ENCODE measurements around the gene NCKAP5. TPM values are rescaled to one million over a fixed set of nuclear protein-coding genes. Genes with fewer than 3 reads are reported as not detected.

NCKAP5 gene
- total RNA-seq, 1 experiment from 2014 or later: 3.2 TPM

DNA sequence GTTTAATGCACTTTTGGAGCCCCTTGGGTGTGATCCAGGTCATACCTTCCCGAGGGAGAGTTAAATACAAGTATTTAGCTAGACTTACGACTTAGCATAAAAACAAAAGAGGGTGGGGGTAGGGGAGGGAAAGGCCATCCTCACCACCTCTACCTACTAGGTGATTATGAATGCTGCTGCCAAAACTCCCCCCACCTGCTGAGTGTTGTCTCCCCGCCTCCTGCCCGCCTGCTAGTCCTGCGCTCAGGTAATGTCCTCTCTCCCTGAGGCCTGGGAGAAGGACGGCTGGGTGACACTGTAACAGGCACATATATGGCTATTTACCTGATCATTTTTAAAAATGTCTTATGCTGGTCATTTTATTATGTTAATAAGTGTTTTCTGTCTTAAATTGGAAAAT, 3.0 kb upstream of the NCKAP5 start:
- intact Hi-C loops (cut with micrococcal nuclease): no loop called here
- Histone ChIP-seq H4K20me1 (ENCODE audit: low read length) (no peaks in the 10 kb centered on the region), H3K27ac (ENCODE audit: low read length) (no peak overlapping the region), H3K9me3 (ENCODE audit: low read length) (no peaks in the 10 kb centered on the region), H3K79me2 (ENCODE audit: low read length) (0 out of 2 replicates have a peak, but pooled peaks cover 6% of the 10 kb centered on the region), H3K9ac (ENCODE audit: low read length) (no peak overlapping the region), H3K4me3 (ENCODE audit: low read length) (no peak overlapping the region), H3K4me2 (ENCODE audit: low read length) (no peak overlapping the region), H3K36me3 (ENCODE audit: low read depth, low read length) (no peaks in the 10 kb centered on the region), H3K4me1 (ENCODE audit: insufficient read depth, low read length) (peaks cover 55% of the 10 kb centered on the region), H2AFZ (ENCODE audit: low read length) (no peak overlapping the region), H3K9me2 (replicated peaks; ENCODE audit: low read length) (no peaks in the 10 kb centered on the region), H3F3A (ENCODE audit: low read length, unreplicated experiment) (no peaks in the 10 kb centered on the region), H3K27me3 (ENCODE audit: low read length) (no peaks in the 10 kb centered on the region)
- BruUV-seq (replicated peaks): no TSS peak
- TF ChIP-seq EZH2 (IDR thresholded peaks at IDR 0.05; ENCODE audit: low read length, unreplicated experiment) (no peak), EZH2phosphoT487 (IDR thresholded peaks at IDR 0.05; ENCODE audit: borderline replicate concordance, low read length) (no peak)
- TF ChIP-seq, protein P1, sequence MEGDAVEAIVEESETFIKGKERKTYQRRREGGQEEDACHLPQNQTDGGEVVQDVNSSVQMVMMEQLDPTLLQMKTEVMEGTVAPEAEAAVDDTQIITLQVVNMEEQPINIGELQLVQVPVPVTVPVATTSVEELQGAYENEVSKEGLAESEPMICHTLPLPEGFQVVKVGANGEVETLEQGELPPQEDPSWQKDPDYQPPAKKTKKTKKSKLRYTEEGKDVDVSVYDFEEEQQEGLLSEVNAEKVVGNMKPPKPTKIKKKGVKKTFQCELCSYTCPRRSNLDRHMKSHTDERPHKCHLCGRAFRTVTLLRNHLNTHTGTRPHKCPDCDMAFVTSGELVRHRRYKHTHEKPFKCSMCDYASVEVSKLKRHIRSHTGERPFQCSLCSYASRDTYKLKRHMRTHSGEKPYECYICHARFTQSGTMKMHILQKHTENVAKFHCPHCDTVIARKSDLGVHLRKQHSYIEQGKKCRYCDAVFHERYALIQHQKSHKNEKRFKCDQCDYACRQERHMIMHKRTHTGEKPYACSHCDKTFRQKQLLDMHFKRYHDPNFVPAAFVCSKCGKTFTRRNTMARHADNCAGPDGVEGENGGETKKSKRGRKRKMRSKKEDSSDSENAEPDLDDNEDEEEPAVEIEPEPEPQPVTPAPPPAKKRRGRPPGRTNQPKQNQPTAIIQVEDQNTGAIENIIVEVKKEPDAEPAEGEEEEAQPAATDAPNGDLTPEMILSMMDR (conservative IDR thresholded peaks at IDR 0.05; ENCODE audit: low read depth, low read length): no peak
- ChIA-PET CTCF (no interaction called here), POLR2A (ENCODE audit: unreplicated experiment) (no interaction called here)
- no peak for ATAC-seq
- no peak for DNase-seq

- Histone ChIP-seq H3K27ac (ENCODE audit: low read length) (no peak overlapping the region), H3K9me2 (replicated peaks; ENCODE audit: low read length) (no peaks in the 10 kb centered on the region), H3K36me3 (ENCODE audit: low read depth, low read length) (no peaks in the 10 kb centered on the region), H3K9ac (ENCODE audit: low read length) (no peak overlapping the region), H3K79me2 (ENCODE audit: low read length) (0 out of 2 replicates have a peak, but pooled peaks cover 7% of the 10 kb centered on the region), H3K4me2 (ENCODE audit: low read length) (no peak overlapping the region), H3K27me3 (ENCODE audit: low read length) (no peaks in the 10 kb centered on the region), H4K20me1 (ENCODE audit: low read length) (no peaks in the 10 kb centered on the region), H2AFZ (ENCODE audit: low read length) (no peak overlapping the region), H3K4me1 (ENCODE audit: insufficient read depth, low read length) (peaks cover 52% of the 10 kb centered on the region), H3F3A (ENCODE audit: low read length, unreplicated experiment) (no peaks in the 10 kb centered on the region), H3K9me3 (ENCODE audit: low read length) (no peaks in the 10 kb centered on the region), H3K4me3 (ENCODE audit: low read length) (no peak overlapping the region)
- no peak for DNase-seq
- CTCF ChIA-PET: no interaction called here
- POLR2A ChIA-PET (ENCODE audit: unreplicated experiment): no interaction called here
- intact Hi-C loops (cut with micrococcal nuclease): no loop called here
- TF ChIP-seq, protein P1 (conservative IDR thresholded peaks at IDR 0.05; ENCODE audit: low read depth, low read length): no peak
- TF ChIP-seq EZH2phosphoT487 (IDR thresholded peaks at IDR 0.05; ENCODE audit: borderline replicate concordance, low read length) (no peak), EZH2 (IDR thresholded peaks at IDR 0.05; ENCODE audit: low read length, unreplicated experiment) (no peak)
- no peak for ATAC-seq
- BruUV-seq (replicated peaks): no TSS peak
Observed at GRCh38 chr2:133570542-133570941, 2.3 kb upstream of the NCKAP5 start.

GRCh38 chr2:133569286-133569830, 1.1 kb upstream of the NCKAP5 start:
- no peak for ATAC-seq
- POLR2A ChIA-PET (ENCODE audit: unreplicated experiment): no interaction called here

More at GRCh38 chr2:133569286-133569830, 1.1 kb upstream of the NCKAP5 start:
- Histone ChIP-seq H3K79me2 (ENCODE audit: low read length) (0 out of 2 replicates have a peak, but pooled peaks cover 7% of the 10 kb centered on the region), H3K27ac (ENCODE audit: low read length) (no peak overlapping the region), H3K9me3 (ENCODE audit: low read length) (no peaks in the 10 kb centered on the region), H3K9ac (ENCODE audit: low read length) (no peak overlapping the region), H3K27me3 (ENCODE audit: low read length) (no peaks in the 10 kb centered on the region), H3K4me3 (ENCODE audit: low read length) (no peak overlapping the region), H2AFZ (ENCODE audit: low read length) (no peak overlapping the region), H3K4me2 (ENCODE audit: low read length) (no peak overlapping the region), H4K20me1 (ENCODE audit: low read length) (no peaks in the 10 kb centered on the region), H3K4me1 (ENCODE audit: insufficient read depth, low read length) (peaks cover 40% of the 10 kb centered on the region), H3K9me2 (replicated peaks; ENCODE audit: low read length) (no peaks in the 10 kb centered on the region), H3K36me3 (ENCODE audit: low read depth, low read length) (no peaks in the 10 kb centered on the region), H3F3A (ENCODE audit: low read length, unreplicated experiment) (no peaks in the 10 kb centered on the region)
- no TSS peak for BruUV-seq (replicated peaks)
- TF ChIP-seq EZH2 (IDR thresholded peaks at IDR 0.05; ENCODE audit: low read length, unreplicated experiment) (no peak), EZH2phosphoT487 (IDR thresholded peaks at IDR 0.05; ENCODE audit: borderline replicate concordance, low read length) (no peak)
- TF ChIP-seq, protein P1 (conservative IDR thresholded peaks at IDR 0.05; ENCODE audit: low read depth, low read length): no peak
- intact Hi-C loops (cut with micrococcal nuclease): loop anchor here (2.0 to 10.0 kb wide), 4 partner anchors 207 to 1305 kb away; partner anchors contain the start of gene LYPD1
- no peak for DNase-seq
- CTCF ChIA-PET: interaction anchor here (0.6 kb wide), 1 partner anchor 111 kb away, joined by 5 read pairs; no protein-coding TSS in a partner anchor

Measured in PC-3 (cell line).